Sigmoid colon (tissue), 7 donors: ENCODE measurements around the gene MOGAT2. TPM values are rescaled to one million over a fixed set of nuclear protein-coding genes. Genes with fewer than 3 reads are reported as not detected.
A peak's percentile ranks its signal among the peaks of the same experiment; 100 is the strongest.

Source experiments
- DNase-seq: peaks from one replicate; pipeline ENCODE4 v3.0.0-alpha.2; 2019
- H3K27ac ChIP-seq, 4 donors: fragments of 200-600 bp; sonication (generic); one replicate each; pipeline ENCODE4 v1.5.1; 2016 to 2019; ENCODE audit warnings: mild to moderate bottlenecking in 1 of 4
- H3K27me3 ChIP-seq, 3 donors: fragments of 200-600 bp; sonication (generic); one replicate each; pipeline ENCODE4 v1.5.1; 2019; ENCODE audit warnings: mild to moderate bottlenecking in 1 of 3
- H3K36me3 ChIP-seq, 4 donors: fragments of 200-600 bp; sonication (generic); one replicate each; pipeline ENCODE4 v1.5.1; 2016 to 2019
- H3K4me1 ChIP-seq, 4 donors: fragments of 200-600 bp; sonication (generic); one replicate each; pipeline ENCODE4 v1.5.1; 2017 to 2019
- H3K4me3 ChIP-seq, 4 donors: fragments of 200-600 bp; sonication (generic); one replicate each; pipeline ENCODE4 v1.5.1; 2017 to 2019; ENCODE audit warnings: mild to moderate bottlenecking in 2 of 4, moderate library complexity in 1 of 4
- H3K9me3 ChIP-seq, 4 donors: fragments of 200-600 bp in 3 of 4; sonication (generic) in 3 of 4; one replicate each; pipeline versions ENCODE4 v1.5.1 to v1.6.1; 2013 to 2019
- CTCF ChIP-seq, 4 experiments: fragments of 450-650 bp in 3 of 4; fragments of 200-600 bp in 1 of 4; IDR thresholded peaks; one replicate each; pipeline ENCODE4 v1.5.1; 2016 to 2019; ENCODE audit warnings: antibody characterized with exemption in 4 of 4, mild to moderate bottlenecking in 3 of 4, moderate library complexity in 2 of 4
- EP300 ChIP-seq, 4 donors: sonication (generic); formaldehyde crosslinking; IDR thresholded peaks; one replicate each; pipeline ENCODE4 v1.6.1; 2017; ENCODE audit warnings: antibody characterized with exemption in 4 of 4
- POLR2A ChIP-seq, 2 donors: fragments of 450-650 bp; IDR thresholded peaks; one replicate each; pipeline ENCODE4 v1.6.1; 2016; ENCODE audit warnings: antibody characterized with exemption in 2 of 2, mild to moderate bottlenecking in 2 of 2, moderate library complexity in 2 of 2
- POLR2AphosphoS5 ChIP-seq, 4 donors: sonication (generic); formaldehyde crosslinking; IDR thresholded peaks; one replicate each; pipeline ENCODE4 v1.6.1; 2017; ENCODE audit warnings: antibody characterized with exemption in 4 of 4
- WGBS, 2 donors: extraction: QIAGEN DNeasy Blood & Tissue Kit; methylation state at CpG; one replicate each; pipeline ENCODE4 v1.1.7; 2013; 5-methylcytosine and 5-hydroxymethylcytosine counted together
- intact Hi-C: fragments of 100-400 bp; cut with DNase I; formaldehyde crosslinking; loops from one replicate; pipeline ENCODE4 v1.15.1; 2023
- polyA plus RNA-seq, 3 donors: library from polyadenylated mRNA; stranded (reverse); fragments of 200-250 nt; gene quantifications; one replicate each; pipeline ENCODE4 v1.2.3, GENCODE V29; 2013
- total RNA-seq, 4 donors: library from RNA; depleted of rRNA; stranded (reverse); fragments of >200 nt; gene quantifications; one replicate each; pipeline ENCODE4 v1.1.0, GENCODE V29; 2016
- donor health status: healthy with polysubstance abuse.
- donor health status: Bipolar disorder and iron deficiency.
- donor health status: healthy.

The MOGAT2 gene
- total and polyA plus RNA-seq, 7 donors, result 0.36 to 98.5 (median 27.3) TPM; not detected in 3

- H3K27me3 ChIP-seq, result no peaks in the 10 kb centered on the region
- no peak for DNase-seq
- TF ChIP-seq EP300 (IDR thresholded peaks at IDR 0.05) (no peak), CTCF (IDR thresholded peaks at IDR 0.05) (no peak), POLR2A (IDR thresholded peaks at IDR 0.05) (no peak), POLR2AphosphoS5 (IDR thresholded peaks at IDR 0.05) (no peak)
- no peak overlapping the region for H3K4me3 ChIP-seq
- no peaks in the 10 kb centered on the region for H3K4me1 ChIP-seq
- intact Hi-C loops, result no loop called here
- H3K36me3 ChIP-seq, result no peaks in the 10 kb centered on the region
- no peaks in the 10 kb centered on the region for H3K9me3 ChIP-seq
- 20 to 66% methylated on average over 7 of the region's 7 CpGs for WGBS, 2 donors
- no peak overlapping the region for H3K27ac ChIP-seq
These were observed 1.0 kb downstream of the MOGAT2 start for GRCh38 chr11:75718419-75719339.

GRCh38 chr11:75719340-75720239, 2.0 kb downstream of the MOGAT2 start:
- Histone ChIP-seq H3K4me3 (no peak overlapping the region), H3K36me3 (no peaks in the 10 kb centered on the region), H3K27me3 (no peaks in the 10 kb centered on the region), H3K9me3 (no peaks in the 10 kb centered on the region), H3K27ac (no peak overlapping the region), H3K4me1 (no peaks in the 10 kb centered on the region)
- intact Hi-C loops, result no loop called here
- 38 to 79% methylated on average over 14 of the region's 14 CpGs for WGBS, 2 donors
- no peak for TF ChIP-seq POLR2AphosphoS5 (IDR thresholded peaks at IDR 0.05)
- peak in 1 of 2 donors; percentile 21 for TF ChIP-seq POLR2A (IDR thresholded peaks at IDR 0.05)
- TF ChIP-seq CTCF (IDR thresholded peaks at IDR 0.05), result no peak
- no peak for TF ChIP-seq EP300 (IDR thresholded peaks at IDR 0.05)
- no peak for DNase-seq

- intact Hi-C loops, result no loop called here
- no peak overlapping the region for H3K4me3 ChIP-seq
- H3K36me3 ChIP-seq, result no peaks in the 10 kb centered on the region
- no peaks in the 10 kb centered on the region for H3K27me3 ChIP-seq
- no peaks in the 10 kb centered on the region for H3K4me1 ChIP-seq
- DNase-seq, result peak; percentile 15
- no peak overlapping the region for H3K27ac ChIP-seq
- TF ChIP-seq EP300 (IDR thresholded peaks at IDR 0.05) (no peak), POLR2A (IDR thresholded peaks at IDR 0.05) (no peak), CTCF (IDR thresholded peaks at IDR 0.05) (no peak), POLR2AphosphoS5 (IDR thresholded peaks at IDR 0.05) (no peak)
- WGBS, 2 donors, result 94 to 96% methylated on average over 6 of the region's 6 CpGs
- no peaks in the 10 kb centered on the region for H3K9me3 ChIP-seq
These were observed 3.0 kb downstream of the MOGAT2 start for GRCh38 chr11:75720639-75721038.

- no peak overlapping the region for H3K4me3 ChIP-seq
- H3K4me1 ChIP-seq, result no peaks in the 10 kb centered on the region
- H3K27me3 ChIP-seq, result no peaks in the 10 kb centered on the region
- no peak for TF ChIP-seq CTCF (IDR thresholded peaks at IDR 0.05)
- no peak for TF ChIP-seq POLR2AphosphoS5 (IDR thresholded peaks at IDR 0.05)
- no peak for TF ChIP-seq EP300 (IDR thresholded peaks at IDR 0.05)
- TF ChIP-seq POLR2A (IDR thresholded peaks at IDR 0.05), result no peak
- H3K36me3 ChIP-seq, result no peaks in the 10 kb centered on the region
- H3K27ac ChIP-seq, result no peak overlapping the region
- WGBS, 2 donors, result 47 to 79% methylated on average over 14 of the region's 14 CpGs
- H3K9me3 ChIP-seq, result no peaks in the 10 kb centered on the region
- intact Hi-C loops, result no loop called here
- DNase-seq, result no peak
These were observed 4.4 kb downstream of the MOGAT2 start for GRCh38 chr11:75721852-75722668.
